ENCODE measurements around the gene RIMBP2.
"Not testable (repeated sequence)": the region's sequence is repeated elsewhere in the genome, so short reads cannot be mapped to it uniquely, and the experiment has no call there.

The RIMBP2 gene, protein sequence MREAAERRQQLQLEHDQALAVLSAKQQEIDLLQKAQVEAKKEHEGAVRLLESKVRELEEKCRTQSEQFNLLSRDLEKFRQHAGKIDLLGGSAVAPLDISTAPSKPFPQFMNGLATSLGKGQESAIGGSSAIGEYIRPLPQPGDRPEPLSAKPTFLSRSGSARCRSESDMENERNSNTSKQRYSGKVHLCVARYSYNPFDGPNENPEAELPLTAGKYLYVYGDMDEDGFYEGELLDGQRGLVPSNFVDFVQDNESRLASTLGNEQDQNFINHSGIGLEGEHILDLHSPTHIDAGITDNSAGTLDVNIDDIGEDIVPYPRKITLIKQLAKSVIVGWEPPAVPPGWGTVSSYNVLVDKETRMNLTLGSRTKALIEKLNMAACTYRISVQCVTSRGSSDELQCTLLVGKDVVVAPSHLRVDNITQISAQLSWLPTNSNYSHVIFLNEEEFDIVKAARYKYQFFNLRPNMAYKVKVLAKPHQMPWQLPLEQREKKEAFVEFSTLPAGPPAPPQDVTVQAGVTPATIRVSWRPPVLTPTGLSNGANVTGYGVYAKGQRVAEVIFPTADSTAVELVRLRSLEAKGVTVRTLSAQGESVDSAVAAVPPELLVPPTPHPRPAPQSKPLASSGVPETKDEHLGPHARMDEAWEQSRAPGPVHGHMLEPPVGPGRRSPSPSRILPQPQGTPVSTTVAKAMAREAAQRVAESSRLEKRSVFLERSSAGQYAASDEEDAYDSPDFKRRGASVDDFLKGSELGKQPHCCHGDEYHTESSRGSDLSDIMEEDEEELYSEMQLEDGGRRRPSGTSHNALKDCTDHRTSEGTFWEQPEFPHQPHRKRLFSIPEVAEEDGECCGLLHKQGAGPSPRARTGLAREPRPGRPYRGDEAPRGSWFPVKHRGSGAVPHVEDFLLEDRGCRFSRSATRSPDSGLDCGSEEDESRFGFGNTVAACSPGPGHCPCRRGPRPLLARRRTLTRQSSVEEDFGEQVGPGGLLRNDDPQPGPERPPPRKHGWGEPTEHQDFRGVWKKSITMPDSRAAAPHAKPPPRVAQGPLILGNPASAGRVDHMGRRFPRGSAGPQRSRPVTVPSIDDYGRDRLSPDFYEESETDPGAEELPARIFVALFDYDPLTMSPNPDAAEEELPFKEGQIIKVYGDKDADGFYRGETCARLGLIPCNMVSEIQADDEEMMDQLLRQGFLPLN (N-terminal part only)

GRCh38 chr12:130715998-130716968 is at the start of gene RIMBP2:
Gene RIMBP2 (minus strand): TSS chr12:130716299. CDS start chr12:130479013, 237,286 bp downstream.
- DNase-seq (ENCODE audit: low read depth) = no peak

- DNase-seq (ENCODE audit: low read depth) = no peak
These were observed 49.1 kb upstream of the RIMBP2 start for GRCh38 chr12:130765186-130765659.

DNA sequence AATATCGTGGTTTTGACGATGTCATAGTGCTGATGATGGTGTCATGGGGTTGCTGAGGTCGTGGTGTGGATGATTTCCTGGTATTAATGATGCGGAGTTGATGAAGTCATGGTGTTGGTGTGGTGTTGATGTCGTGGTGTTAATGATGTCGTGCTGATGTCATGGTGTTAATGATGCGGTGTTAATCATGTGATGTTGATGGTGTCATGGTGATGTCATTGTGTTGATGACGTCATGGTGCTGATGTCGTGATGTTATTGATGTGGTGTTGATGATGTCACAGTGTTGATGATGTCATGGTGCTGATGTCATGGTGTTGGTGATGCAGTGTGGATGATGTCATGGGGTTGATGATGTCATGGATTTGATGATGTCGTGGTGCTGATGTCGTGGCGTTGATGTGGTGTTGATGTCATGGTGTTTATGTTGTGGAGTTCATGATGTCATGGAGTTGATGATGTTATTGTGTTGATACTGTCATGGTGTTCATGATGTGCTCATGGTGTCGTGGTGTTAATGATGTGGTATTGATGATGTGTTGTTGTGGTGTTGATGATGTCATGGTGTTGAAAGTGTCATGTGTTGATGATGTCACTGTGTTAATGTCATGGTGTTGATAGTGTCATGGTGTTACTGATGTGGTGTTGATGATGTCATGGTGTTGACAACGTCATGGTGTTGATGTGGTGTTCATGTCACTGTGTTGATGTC is 48.5 kb upstream of the RIMBP2 start:
- DNase-seq (ENCODE audit: low read depth) = no peak

- no peak for DNase-seq (ENCODE audit: low read depth)
These were observed 48.0 kb upstream of the RIMBP2 start for GRCh38 chr12:130764073-130764472.

DNA sequence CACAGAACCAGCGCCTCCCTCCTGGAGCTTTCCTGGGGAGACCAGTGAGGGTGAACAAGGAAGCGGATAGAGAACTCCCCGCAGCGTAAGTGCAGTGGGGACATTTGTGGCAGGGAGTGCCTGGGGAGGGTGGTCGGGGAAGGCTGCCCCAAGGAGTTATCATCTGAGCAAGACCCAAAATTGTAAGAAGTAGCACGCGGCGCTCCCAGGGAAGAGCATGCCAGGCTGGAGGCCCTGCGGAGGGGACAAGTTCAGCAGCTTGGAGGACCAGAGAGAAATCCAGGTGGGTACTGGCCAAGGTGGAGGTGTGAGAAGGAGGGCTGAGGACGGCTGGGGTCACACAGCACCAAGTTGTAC is 46.2 kb upstream of the RIMBP2 start:
- DNase-seq (ENCODE audit: low read depth) = no peak

- DNase-seq (ENCODE audit: low read depth) = peak; percentile 33
These were observed 45.6 kb upstream of the RIMBP2 start for GRCh38 chr12:130761537-130762318.

- no peak for DNase-seq (ENCODE audit: low read depth)
These were observed 38.3 kb upstream of the RIMBP2 start for GRCh38 chr12:130754234-130754901.

GRCh38 chr12:130752692-130753230 is 36.7 kb upstream of the RIMBP2 start:
- no peak for DNase-seq (ENCODE audit: low read depth)

DNA sequence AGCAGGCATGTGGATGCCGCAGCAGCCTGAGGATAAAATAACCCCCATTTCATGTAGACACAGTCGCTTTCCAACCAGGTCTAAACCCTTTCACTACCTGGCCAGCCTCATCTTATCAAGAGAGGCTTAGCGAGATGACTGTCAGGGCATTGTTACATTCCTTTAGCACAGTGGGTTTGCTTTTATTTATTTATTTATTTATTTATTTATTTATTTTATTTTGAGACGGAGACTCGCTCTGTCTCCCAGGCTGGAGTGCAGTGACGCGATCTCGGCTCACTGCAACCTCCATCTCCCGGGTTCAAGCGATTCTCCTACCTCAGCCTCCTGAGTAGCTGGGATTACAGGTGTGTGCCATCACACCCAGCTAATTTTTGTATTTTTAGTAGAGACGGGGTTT is 35.9 kb upstream of the RIMBP2 start:
- DNase-seq (ENCODE audit: low read depth) = not testable (repeated sequence)

- no peak for DNase-seq (ENCODE audit: low read depth)
These were observed 32.7 kb upstream of the RIMBP2 start for GRCh38 chr12:130748786-130749185.

- peak; percentile 58 for DNase-seq (ENCODE audit: low read depth)
These were observed 32.0 kb upstream of the RIMBP2 start for GRCh38 chr12:130747867-130748740.

- DNase-seq (ENCODE audit: low read depth) = no peak
These were observed 30.4 kb upstream of the RIMBP2 start for GRCh38 chr12:130746546-130746945.

DNA sequence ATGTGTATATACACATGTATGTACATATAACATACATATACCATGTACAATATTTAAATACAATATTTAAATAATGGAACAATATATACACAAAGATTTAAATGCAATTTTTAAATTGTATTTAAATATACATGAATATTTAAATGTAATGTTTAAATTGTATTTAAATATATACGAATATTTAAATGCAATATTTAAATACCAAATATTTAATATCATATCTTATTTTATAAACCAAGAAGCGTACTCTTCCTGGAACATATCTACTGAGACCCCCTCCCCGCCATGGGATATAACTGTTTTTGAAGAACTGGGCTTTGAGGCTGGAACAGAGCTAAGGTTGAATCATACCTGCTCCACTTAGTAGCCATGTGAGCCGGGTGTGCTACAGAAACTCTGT is 29.8 kb upstream of the RIMBP2 start:
- no peak for DNase-seq (ENCODE audit: low read depth)

DNA sequence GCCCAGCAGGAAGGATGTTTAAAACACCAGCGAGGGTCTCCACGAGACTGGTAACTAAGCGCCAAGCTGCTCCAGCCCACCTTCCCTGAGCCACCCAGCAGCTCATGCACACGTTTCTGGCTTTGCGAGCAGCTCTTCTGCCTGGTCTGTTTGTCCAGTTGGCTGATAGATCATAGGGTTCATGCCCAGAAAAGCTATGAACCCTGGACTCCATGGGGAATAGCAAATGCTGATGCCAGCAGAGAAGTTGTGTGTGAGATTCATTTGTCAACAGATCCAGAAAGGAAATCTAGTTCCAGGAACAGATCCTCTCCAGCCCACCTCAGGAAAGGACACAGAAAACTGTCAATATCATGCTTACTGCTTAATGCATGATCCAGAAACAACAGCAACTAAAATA is 28.2 kb upstream of the RIMBP2 start:
- DNase-seq (ENCODE audit: low read depth) = no peak

- no peak for DNase-seq (ENCODE audit: low read depth)
These were observed 27.5 kb upstream of the RIMBP2 start for GRCh38 chr12:130743606-130744005.

DNA sequence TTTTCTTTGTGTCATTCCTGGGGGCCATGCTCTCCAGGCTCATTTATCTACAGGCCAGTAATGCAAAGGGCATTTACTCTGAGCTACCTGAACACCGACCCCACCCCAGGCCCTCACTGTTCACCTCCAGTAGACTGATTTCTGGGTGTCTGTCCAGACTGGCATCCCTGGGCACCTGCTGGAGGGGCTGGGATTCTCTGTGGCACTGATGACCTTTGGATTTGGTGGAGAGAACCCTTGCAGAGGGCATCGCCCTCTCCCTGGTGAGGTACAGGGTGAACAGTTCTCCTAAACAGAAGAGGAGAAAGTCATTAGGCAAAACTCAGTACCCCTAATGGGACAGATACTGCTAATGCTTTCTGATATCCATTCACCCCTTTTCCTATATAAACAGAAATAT is 27.1 kb upstream of the RIMBP2 start:
- DNase-seq (ENCODE audit: low read depth) = no peak

GRCh38 chr12:130742716-130743115 is 26.6 kb upstream of the RIMBP2 start:
- DNase-seq (ENCODE audit: low read depth) = no peak

DNA sequence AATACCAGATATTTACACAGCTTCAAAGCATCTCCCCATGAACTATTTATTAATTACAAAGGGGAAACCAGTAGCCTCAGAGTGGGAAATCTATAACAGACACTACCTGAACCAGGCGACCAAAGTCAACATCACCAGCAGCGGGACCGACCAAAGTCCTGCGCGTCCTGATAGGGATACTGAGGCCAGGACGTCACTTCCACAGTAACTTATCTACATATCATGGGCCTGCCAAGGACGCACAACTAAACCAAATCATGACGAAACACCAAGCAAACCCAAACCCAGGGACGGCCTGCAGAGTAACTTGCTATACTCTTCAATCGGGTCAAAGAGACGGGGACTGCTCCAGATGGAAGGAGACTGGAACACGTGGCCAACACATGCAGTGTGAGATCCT is 26.0 kb upstream of the RIMBP2 start:
- no peak for DNase-seq (ENCODE audit: low read depth)

Measured in stimulated activated CD8-positive, alpha-beta memory T cell treated with anti-CD3 and anti-CD28 coated beads, Interleukin-15, amount 100 ng/mL, for 24 hours (primary cell).